GM18907 (cell line): ENCODE data around the gene ZBTB16.

Experiments
- ATAC-seq: cut with Tn5 transposase; IDR thresholded peaks from one replicate; pipeline ENCODE4 v1.9.1; 2021; ENCODE audit warnings: mild to moderate bottlenecking, moderate library complexity; ENCODE audit not compliant: unreplicated experiment

Gene ZBTB16

DNA sequence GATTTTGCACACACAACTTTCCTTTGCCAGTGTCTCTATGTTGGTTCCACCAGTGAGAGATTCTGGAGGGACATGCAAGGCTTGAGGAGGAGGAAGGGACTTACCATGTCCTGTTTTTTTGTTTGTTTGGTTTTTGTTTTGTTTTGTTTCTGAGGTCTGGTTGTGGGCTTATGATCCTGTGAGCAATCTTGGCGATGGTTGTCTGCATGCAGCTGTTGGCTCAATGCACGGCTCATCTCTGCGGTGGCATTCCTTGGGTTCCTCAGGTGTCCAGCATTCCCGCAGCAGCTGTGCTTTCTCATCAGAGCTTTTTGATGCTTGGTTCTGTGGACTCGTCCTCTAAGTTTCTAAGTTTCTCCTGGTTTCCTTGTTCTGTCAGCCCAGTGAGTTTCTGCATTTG, 231.9 kb downstream of the ZBTB16 start:
- no peak for ATAC-seq

GRCh38 chr11:114291842-114292680, 232.6 kb downstream of the ZBTB16 start:
- no peak for ATAC-seq

DNA sequence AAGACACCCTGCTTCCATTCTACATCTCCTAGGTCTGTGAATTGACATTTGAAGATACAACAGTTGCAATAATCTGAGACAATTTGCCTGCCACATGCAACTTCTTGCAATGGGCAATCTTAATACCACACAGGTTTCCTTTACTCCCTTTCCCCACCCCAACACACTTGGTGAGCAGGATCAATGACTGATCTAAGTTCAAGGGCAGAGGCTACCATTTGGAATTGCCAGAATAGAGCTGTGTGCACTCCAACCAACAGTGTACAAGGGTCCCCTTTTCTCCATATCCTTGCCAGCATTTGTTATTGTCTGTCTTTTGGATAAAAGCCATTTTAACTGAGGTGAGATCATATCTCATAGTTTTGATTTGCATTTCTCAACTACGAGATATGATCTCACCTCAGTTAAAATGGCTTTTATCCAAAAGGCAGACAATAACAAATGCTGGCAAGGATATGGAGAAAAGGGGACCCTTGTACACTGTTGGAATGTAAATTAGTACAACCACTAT, 233.7 kb downstream of the ZBTB16 start:
- ATAC-seq = no peak

DNA sequence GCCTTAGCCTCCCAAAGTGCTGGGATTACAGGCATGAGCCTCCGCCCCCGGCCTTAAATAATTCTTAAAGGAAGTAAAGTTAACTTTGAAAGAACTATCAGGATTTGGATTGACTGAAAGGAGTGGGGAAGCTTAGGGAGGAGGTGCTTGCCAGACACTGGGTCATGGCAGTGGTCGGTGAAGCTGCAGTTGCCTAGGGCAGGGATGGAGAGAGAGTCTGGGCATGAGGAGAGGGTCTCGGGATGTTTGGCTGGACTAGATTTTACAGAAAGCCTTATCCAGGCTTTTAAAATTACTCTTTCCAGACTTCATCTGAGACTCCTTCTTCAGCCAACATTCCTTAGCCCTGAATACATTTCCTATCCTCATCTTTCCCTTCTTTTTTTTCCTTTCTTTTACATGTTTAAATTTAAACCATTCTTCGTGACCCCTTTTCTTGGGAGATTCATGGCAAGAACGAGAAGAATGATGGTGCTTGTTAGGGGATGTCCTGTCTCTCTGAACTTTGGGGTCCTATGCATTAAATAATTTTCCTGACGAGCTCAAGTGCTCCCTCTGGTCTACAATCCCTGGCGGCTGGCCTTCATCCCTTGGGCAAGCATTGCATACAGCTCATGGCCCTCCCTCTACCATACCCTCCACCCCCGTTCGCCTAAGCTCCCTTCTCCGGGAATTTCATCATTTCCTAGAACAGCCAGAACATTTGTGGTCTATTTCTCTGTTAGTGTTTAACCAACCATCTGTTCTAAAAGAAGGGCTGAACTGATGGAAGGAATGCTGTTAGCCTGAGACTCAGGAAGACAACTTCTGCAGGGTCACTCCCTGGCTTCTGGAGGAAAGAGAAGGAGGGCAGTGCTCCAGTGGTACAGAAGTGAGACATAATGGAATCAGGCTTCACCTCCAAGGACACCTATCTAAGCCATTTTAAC, 236.4 kb downstream of the ZBTB16 start, which contains the start of gene NNMT:
TSS of gene NNMT (plus strand) at position 724 of the 929 bp plus-strand sequence. CDS start at position 882, 158 bp downstream.
- ATAC-seq = no peak

- no peak for ATAC-seq
These were observed 237.3 kb downstream of the ZBTB16 start for GRCh38 chr11:114296605-114297372.

DNA sequence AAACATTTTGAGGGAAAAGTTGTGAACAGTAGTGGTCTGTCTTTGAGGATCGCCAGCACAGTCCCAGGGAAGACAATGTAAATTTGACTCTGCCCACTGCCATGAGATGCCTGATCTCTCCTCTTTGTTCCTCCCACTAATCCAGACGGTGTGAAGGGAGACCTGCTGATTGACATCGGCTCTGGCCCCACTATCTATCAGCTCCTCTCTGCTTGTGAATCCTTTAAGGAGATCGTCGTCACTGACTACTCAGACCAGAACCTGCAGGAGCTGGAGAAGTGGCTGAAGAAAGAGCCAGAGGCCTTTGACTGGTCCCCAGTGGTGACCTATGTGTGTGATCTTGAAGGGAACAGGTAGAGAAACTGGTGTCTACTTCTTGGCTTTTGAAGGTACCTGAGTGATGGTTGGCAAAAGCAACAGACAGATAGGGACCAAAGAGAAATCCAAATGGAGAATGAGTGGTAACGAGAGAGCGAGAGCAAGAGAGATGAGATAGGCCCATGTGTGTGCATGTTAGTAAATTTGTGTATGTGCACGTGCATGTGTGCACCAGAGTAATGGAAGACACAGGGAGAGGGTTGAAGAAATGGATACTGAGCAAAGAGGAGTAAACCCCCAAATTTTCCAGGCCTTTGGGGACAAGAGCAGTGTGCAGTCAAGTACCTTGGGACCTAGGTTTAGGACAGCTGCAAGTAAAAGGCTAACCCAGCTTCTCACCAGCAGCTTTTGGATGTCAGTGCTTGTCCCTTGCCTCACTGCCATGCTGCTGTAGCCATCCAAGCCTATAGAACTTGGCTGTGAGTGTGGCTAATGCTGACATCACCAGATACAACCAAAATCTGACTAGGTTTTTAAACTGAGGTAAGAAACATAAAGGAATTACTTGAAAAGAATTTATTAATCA, 238.5 kb downstream of the ZBTB16 start:
- ATAC-seq = no peak

DNA sequence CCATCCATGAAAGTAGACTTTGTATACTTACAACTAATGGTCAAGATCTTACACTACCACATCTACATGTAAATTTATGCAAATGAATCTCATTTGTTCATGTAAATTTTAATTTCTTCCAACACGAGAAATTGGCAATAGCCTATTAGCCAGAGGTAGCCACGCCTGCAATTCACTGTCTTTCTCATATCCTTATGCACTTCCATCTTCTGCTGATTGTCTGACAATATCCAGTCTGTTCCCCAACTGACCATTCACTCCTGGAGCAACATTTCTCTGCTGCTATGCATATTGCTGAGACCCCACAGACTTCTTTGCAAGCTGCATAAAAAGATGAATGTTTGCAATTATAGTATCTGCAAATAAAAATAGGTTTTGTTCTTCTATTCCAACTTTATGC, 239.2 kb downstream of the ZBTB16 start:
- no peak for ATAC-seq
